ENCODE data around the gene FTO. TPM values are rescaled to one million over a fixed set of nuclear protein-coding genes. Genes with fewer than 3 reads are reported as not detected.

The FTO gene
- polyA plus RNA-seq, 3 donors: 16.8 to 51.0 (median 37.7) TPM

GRCh38 chr16:54048586-54049495 lies 344.9 kb downstream of the FTO start:
- no peaks in the 10 kb centered on the region for H3K27me3 Mint-ChIP-seq (ENCODE audit: low read depth in 3 of 3)
- no peaks in the 10 kb centered on the region for H3K79me2 ChIP-seq (ENCODE audit: insufficient read depth, low read length)
- peak overlapping the region in 1 of 7 donors; percentile 46 for H3K27ac Mint-ChIP-seq
- H3K36me3 Mint-ChIP-seq: no peaks in the 10 kb centered on the region
- H3K4me2 ChIP-seq (replicated peaks; ENCODE audit: extremely low read depth, low read length, poor library complexity, severe bottlenecking): no peak overlapping the region
- no peaks in the 10 kb centered on the region for H4K20me1 ChIP-seq (ENCODE audit: insufficient read depth, low read length)
- H2AFZ ChIP-seq (ENCODE audit: insufficient read depth, low read depth, low read length, poor library complexity, severe bottlenecking): no peak overlapping the region
- no peak overlapping the region for H3K9ac ChIP-seq (ENCODE audit: insufficient read depth, low read length, poor library complexity, severe bottlenecking)
- H3K4me1 Mint-ChIP-seq: peaks cover 17% of the 10 kb centered on the region
- no peaks in the 10 kb centered on the region for H3K27me3 ChIP-seq (ENCODE audit: control insufficient read depth in 2 of 2, insufficient read depth in 2 of 2, low read length in 2 of 2)
- H3K9me3 Mint-ChIP-seq: peaks cover 0 to 1% (median 0%) of the 10 kb centered on the region in 7 donors
- H3K36me3 ChIP-seq (replicated peaks in 1 of 2; ENCODE audit: control insufficient read depth in 1 of 2, insufficient read depth in 2 of 2, low read length in 2 of 2): no peaks in the 10 kb centered on the region
- no peak for TF ChIP-seq CTCF (IDR thresholded peaks at IDR 0.05)
- DNase-seq: no peak
- H3K4me1 ChIP-seq (ENCODE audit: control insufficient read depth in 1 of 2, insufficient read depth in 2 of 2, low read length in 2 of 2): peaks cover 0 to 8% of the 10 kb centered on the region in 2 donors
- H3K9me3 ChIP-seq (replicated peaks in 1 of 2; ENCODE audit: control insufficient read depth in 1 of 2, insufficient read depth in 1 of 2, low read length in 2 of 2): no peaks in the 10 kb centered on the region
- H3K4me3 ChIP-seq (replicated peaks in 1 of 3; ENCODE audit: low read depth in 2 of 3, low read length in 3 of 3): no peak overlapping the region
- intact Hi-C loops (cut with micrococcal nuclease): no loop called here
- WGBS (ENCODE audit: insufficient coverage): 84% methylated on average over 4 of the region's 11 CpGs
- H3K27ac ChIP-seq (ENCODE audit: low read depth in 1 of 2, low read length in 2 of 2): no peak overlapping the region
- no peak overlapping the region for H3K4me3 Mint-ChIP-seq

- no peaks in the 10 kb centered on the region for H3K79me2 ChIP-seq (ENCODE audit: insufficient read depth, low read length)
- peaks cover 0 to 8% of the 10 kb centered on the region in 2 donors for H3K4me1 ChIP-seq (ENCODE audit: control insufficient read depth in 1 of 2, insufficient read depth in 2 of 2, low read length in 2 of 2)
- H3K4me3 Mint-ChIP-seq: no peak overlapping the region
- DNase-seq: no peak
- H3K27me3 Mint-ChIP-seq (ENCODE audit: low read depth in 3 of 3): no peaks in the 10 kb centered on the region
- H4K20me1 ChIP-seq (ENCODE audit: insufficient read depth, low read length): no peaks in the 10 kb centered on the region
- H3K4me2 ChIP-seq (replicated peaks; ENCODE audit: extremely low read depth, low read length, poor library complexity, severe bottlenecking): no peak overlapping the region
- no peaks in the 10 kb centered on the region for H3K27me3 ChIP-seq (ENCODE audit: control insufficient read depth in 2 of 2, insufficient read depth in 2 of 2, low read length in 2 of 2)
- no peak for TF ChIP-seq CTCF (IDR thresholded peaks at IDR 0.05)
- no peaks in the 10 kb centered on the region for H3K9me3 Mint-ChIP-seq
- no peaks in the 10 kb centered on the region for H3K36me3 Mint-ChIP-seq
- H2AFZ ChIP-seq (ENCODE audit: insufficient read depth, low read depth, low read length, poor library complexity, severe bottlenecking): no peak overlapping the region
- no peak overlapping the region for H3K9ac ChIP-seq (ENCODE audit: insufficient read depth, low read length, poor library complexity, severe bottlenecking)
- intact Hi-C loops (cut with micrococcal nuclease): no loop called here
- H3K27ac Mint-ChIP-seq: no peak overlapping the region
- no peaks in the 10 kb centered on the region for H3K36me3 ChIP-seq (replicated peaks in 1 of 2; ENCODE audit: control insufficient read depth in 1 of 2, insufficient read depth in 2 of 2, low read length in 2 of 2)
- no peak overlapping the region for H3K27ac ChIP-seq (ENCODE audit: low read depth in 1 of 2, low read length in 2 of 2)
- H3K9me3 ChIP-seq (replicated peaks in 1 of 2; ENCODE audit: control insufficient read depth in 1 of 2, insufficient read depth in 1 of 2, low read length in 2 of 2): no peaks in the 10 kb centered on the region
- H3K4me1 Mint-ChIP-seq: peaks cover 17% of the 10 kb centered on the region
- WGBS (ENCODE audit: insufficient coverage): 69% methylated on average over 8 of the region's 8 CpGs
- H3K4me3 ChIP-seq (replicated peaks in 1 of 3; ENCODE audit: low read depth in 2 of 3, low read length in 3 of 3): no peak overlapping the region
These were observed 345.9 kb downstream of the FTO start for GRCh38 chr16:54049591-54050458.

Measured in CD14-positive monocyte (primary cell).